ENCODE data around the gene MRE11. TPM values are rescaled to one million over a fixed set of nuclear protein-coding genes. Genes with fewer than 3 reads are reported as not detected.

The MRE11 gene
- total and polyA plus RNA-seq, 12 donors: 4.3 to 29.0 (median 12.0) TPM

- Histone ChIP-seq H3K36me3 (replicated peaks in 1 of 2) (no peaks in the 10 kb centered on the region), H3K27me3 (peaks cover 15% of the 10 kb centered on the region), H3K4me3 (peak within 1 kb of the TSS in 1 of 4 donors; percentile 34), H3K4me1 (replicated peaks in 1 of 2) (peaks cover 0 to 5% of the 10 kb centered on the region in 2 donors), H3K27ac (no peak within 1 kb of the TSS), H3K9me3 (replicated peaks in 1 of 3) (no peaks in the 10 kb centered on the region)
- 2 to 6% (median 3%) methylated on average over 40 to 73 of the region's 73 CpGs for WGBS, 4 donors
- DNase-seq: peak in 1 of 7 donors; percentile 56
- intact Hi-C loops (cut with DNase I): no loop called here
- TF ChIP-seq POLR2A (IDR thresholded peaks at IDR 0.05) (no peak), CTCF (IDR thresholded peaks at IDR 0.05) (no peak)
Measured at GRCh38 chr11:94400839-94401772, 92.5 kb downstream of the MRE11 start, which contains the start of gene GPR83. Gene GPR83 (minus strand): TSS chr11:94401419. CDS start chr11:94401247, 172 bp downstream.

DNA sequence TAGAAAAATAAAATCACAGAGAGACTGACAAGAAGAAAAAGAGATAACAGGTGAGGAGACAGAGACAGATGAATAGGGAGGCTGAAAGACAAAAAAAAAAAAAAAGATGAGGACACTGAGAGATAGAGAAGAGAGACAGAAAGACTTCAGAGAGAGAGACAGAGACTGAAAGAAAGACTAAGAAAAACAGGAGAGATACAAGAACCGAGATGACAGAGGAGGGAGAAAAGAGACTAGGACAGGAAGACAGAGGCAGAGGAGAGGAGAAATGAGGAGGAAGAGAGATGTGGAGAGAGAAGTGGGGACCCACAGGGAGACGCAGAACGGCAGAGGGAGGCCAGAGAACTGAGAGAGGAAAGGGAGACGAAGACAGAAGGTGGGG, 93.2 kb downstream of the MRE11 start:
- 11 to 17% (median 16%) methylated on average over 4 of the region's 4 CpGs for WGBS, 4 donors
- Histone ChIP-seq H3K9me3 (replicated peaks in 1 of 3) (no peaks in the 10 kb centered on the region), H3K27me3 (peaks cover 15% of the 10 kb centered on the region), H3K4me1 (replicated peaks in 1 of 2) (peaks cover 0 to 5% of the 10 kb centered on the region in 2 donors), H3K36me3 (replicated peaks in 1 of 2) (no peaks in the 10 kb centered on the region), H3K4me3 (no peak overlapping the region), H3K27ac (no peak overlapping the region)
- TF ChIP-seq POLR2A (IDR thresholded peaks at IDR 0.05): no peak
- TF ChIP-seq CTCF (IDR thresholded peaks at IDR 0.05): no peak
- no peak for DNase-seq
- intact Hi-C loops (cut with DNase I): no loop called here

DNA sequence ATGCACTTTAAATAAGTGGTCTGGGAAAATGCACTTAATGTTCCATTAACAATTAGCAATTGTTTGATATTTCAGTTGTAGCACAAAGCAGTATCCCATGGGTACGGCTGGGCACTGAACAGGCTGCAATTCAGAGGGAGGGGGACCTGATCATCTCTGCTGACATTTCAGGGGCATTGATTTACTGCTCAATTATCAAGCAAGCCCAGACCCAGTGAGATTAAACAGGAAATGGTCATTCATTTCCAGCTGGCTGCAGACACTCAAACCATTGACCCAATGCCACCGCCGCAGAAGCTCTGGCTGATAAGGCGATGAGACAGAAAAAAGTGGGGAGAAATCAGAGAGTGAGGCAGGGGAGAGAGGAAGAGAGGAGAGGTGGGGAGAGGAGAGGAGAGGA, 93.6 kb downstream of the MRE11 start:
- intact Hi-C loops (cut with DNase I): no loop called here
- Histone ChIP-seq H3K27ac (no peak overlapping the region), H3K9me3 (replicated peaks in 1 of 3) (no peaks in the 10 kb centered on the region), H3K36me3 (replicated peaks in 1 of 2) (no peaks in the 10 kb centered on the region), H3K27me3 (peaks cover 15% of the 10 kb centered on the region), H3K4me3 (no peak overlapping the region), H3K4me1 (replicated peaks in 1 of 2) (peaks cover 0 to 5% of the 10 kb centered on the region in 2 donors)
- DNase-seq: no peak
- 33 to 45% (median 37%) methylated on average over 4 of the region's 4 CpGs for WGBS, 4 donors
- no peak for TF ChIP-seq CTCF (IDR thresholded peaks at IDR 0.05)
- TF ChIP-seq POLR2A (IDR thresholded peaks at IDR 0.05): no peak

GRCh38 chr11:94398101-94398500, 95.5 kb downstream of the MRE11 start:
- Histone ChIP-seq H3K4me3 (no peak overlapping the region), H3K27me3 (peaks cover 15% of the 10 kb centered on the region), H3K36me3 (replicated peaks in 1 of 2) (no peaks in the 10 kb centered on the region), H3K27ac (no peak overlapping the region), H3K4me1 (replicated peaks in 1 of 2) (peaks cover 0 to 5% of the 10 kb centered on the region in 2 donors), H3K9me3 (replicated peaks in 1 of 3) (no peaks in the 10 kb centered on the region)
- DNase-seq: no peak
- TF ChIP-seq POLR2A (IDR thresholded peaks at IDR 0.05) (no peak), CTCF (IDR thresholded peaks at IDR 0.05) (no peak)
- intact Hi-C loops (cut with DNase I): no loop called here
- WGBS, 4 donors: 61 to 90% (median 73%) methylated on average over 5 of the region's 5 CpGs
